Stimulated activated CD8-positive, alpha-beta memory T cell treated with anti-CD3 and anti-CD28 coated beads, Interleukin-2, amount 100 ng/mL, for 48 hours (primary cell): ENCODE data around the gene EPO.
"Not testable (repeated sequence)": the region's sequence is repeated elsewhere in the genome, so short reads cannot be mapped to it uniquely, and the experiment has no call there.

Experiments
- DNase-seq, 2 donors: peaks; one replicate each; pipeline ENCODE4 v3.0.0-alpha.2; 2020; ENCODE audit warnings: low read depth in 2 of 2

Gene EPO

DNA sequence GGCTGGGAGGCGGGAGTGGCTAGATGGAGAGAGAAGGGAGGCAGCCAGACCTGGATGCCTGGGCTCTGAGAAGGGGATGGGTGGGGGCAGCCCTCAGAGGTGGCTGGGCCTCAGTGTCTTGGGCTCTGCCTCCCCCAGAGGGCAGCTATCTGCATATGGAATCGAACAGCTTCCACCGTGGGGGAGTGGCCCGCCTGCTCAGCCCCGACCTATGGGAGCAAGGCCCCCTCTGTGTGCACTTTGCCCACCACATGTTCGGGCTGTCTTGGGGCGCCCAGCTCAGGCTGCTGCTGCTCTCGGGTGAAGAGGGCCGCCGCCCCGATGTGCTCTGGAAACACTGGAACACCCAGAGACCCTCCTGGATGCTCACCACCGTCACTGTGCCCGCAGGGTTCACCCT, 16.4 kb downstream of the EPO start:
- DNase-seq: no peak

DNA sequence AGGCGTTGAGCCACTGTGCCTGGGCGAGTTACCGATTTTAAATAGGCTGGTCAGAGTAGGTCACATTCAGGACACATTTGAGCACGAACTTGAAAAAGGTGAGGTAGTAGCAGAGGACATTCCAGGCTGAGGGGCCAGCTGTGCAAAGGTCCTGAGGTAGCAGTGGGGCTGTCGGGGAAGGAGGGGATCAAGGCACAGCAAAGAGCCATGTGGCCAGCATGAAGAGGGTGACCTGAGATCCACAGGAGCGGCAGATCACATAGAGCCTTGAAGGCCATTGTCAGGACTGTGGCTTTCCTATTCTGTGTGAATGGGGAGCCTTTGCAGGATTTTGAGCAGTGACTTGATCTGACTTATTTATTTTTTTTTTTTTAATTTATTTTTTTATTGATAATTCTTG, 19.7 kb downstream of the EPO start:
- DNase-seq: no peak

DNA sequence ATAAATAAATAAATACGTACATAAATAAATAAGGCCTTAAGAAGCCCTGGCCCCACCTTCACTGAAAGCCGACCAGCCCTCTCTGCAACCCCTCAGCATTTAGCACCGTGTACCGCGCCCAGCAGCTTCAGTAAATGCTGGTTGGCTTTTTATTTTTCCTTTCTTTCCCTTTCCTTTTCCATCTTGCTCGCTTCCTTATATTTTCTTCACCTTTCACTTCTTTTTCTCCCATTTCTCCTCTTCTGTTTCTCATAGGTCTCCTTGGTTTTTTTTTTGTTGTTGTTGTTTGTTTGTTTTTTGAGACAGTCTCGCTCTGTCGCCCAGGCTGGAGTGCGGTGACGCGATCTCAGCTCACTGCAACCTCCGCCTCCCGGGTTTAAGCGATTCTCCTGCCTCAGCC, 24.3 kb downstream of the EPO start:
- no peak for DNase-seq

DNA sequence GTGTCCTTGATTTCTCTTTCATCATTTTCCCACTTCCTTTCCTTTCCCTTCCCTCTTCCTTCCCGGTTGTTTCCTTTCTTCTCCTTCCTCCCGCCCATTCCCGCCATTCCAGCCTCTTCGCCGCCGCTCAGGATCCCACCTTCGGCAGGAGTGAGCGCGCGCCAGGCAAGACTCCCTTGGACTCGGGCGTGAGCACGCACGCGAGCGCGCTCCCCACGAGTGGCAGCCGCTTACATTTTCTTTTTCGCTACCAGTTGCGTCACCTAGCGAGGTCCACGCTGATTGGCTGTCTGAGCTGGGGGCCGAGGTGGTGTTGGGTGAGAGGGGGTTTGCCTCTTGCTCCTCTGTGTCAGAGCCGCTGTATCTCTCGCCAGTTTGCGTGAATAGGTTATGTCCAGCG, 24.9 kb downstream of the EPO start:
- DNase-seq: no peak

DNA sequence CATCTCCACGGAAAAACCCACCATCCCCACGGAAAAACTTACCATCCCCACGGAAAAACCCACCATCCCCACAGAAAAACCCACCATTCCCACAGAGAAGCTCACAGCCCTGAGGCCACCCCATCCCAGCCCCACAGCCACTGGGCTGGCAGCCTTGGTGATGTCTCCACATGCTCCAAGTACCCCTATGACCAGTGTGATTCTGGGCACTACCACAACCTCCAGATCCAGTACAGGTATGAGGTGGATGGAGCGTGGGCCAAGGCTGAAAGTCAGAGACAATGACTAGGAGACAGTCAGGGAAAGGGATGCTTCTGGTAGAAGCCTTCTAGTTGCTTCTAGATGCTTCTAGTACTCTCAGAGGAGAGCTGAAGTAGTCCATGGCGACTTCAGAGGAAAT, 32.7 kb downstream of the EPO start:
- DNase-seq: no peak

DNA sequence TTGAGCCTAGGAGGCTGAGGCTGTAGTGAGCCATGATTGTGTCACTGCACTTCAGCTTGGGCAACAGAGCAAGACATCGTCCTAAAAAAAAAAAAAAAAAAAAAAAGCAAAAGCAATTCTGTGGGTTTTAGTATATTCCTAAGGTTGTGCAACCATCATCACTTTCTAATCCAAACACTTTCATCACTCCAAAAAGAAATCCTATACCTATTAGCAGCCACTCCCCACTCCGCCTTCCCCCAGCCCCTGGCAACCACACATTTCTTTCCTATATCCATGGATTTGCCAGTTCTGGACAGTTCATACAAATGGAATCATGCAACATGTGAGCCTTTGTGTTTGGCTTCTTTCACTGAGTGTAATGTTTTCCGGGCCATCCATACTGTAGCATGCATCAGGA, 33.5 kb downstream of the EPO start:
- no peak for DNase-seq

DNA sequence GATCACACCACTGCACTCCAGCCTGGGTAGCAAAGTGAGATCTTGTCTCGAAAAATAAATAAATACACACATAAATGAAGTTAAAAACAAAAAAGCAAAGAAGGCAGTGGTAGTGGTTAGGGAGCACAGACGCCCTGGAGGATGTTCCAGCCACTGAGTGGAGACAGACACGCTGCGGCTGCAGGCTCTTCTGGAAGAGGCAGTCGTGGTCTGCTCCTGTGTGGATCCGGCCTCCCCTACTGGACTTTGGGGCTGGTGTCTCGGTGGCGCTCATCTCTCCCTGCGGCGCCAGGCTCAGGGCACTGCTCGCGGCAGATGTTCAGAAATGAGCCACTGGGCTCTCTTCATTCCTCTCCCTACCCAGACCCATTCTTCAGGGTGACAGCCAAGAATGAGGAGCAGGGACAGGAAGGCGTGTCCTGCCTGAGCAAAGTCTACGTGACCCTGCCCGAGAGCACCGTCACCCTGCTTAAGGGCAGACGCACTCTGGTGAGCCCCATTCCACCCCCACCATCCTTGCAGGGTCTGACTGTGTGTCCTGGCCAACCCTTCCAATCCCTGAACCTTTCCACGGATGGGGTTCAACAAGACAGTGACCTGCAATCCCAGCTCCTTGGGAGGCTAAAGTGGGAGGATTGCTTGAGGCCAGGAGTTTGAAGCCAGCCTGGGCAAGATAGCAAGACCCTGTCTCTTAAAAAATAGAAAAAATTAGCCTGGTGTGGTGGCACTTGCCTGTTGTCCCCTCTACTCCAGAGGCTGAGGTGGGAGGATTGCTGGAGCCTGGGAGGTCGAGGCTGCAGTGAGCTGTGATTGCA, 39.3 kb downstream of the EPO start:
- no peak for DNase-seq

DNA sequence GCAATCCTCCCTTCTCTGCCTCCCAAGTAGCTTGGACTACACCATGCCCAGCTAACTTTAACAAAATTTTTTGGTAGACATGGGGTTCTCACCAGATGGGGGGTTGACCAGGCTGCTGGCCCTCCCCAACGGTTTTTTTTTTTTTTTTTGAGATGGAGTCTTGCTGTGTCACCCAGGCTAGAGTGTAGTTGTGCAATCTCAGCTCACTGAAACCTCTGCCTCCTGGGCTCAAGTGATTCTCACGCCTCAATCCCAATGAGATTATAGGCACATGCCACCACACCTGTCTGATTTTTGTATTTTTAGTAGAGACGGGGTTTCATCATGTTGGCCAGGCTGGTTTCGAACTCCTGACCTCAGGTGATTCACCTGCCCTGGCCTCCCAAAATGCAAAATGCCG, 42.6 kb downstream of the EPO start:
- DNase-seq: not testable (repeated sequence)

DNA sequence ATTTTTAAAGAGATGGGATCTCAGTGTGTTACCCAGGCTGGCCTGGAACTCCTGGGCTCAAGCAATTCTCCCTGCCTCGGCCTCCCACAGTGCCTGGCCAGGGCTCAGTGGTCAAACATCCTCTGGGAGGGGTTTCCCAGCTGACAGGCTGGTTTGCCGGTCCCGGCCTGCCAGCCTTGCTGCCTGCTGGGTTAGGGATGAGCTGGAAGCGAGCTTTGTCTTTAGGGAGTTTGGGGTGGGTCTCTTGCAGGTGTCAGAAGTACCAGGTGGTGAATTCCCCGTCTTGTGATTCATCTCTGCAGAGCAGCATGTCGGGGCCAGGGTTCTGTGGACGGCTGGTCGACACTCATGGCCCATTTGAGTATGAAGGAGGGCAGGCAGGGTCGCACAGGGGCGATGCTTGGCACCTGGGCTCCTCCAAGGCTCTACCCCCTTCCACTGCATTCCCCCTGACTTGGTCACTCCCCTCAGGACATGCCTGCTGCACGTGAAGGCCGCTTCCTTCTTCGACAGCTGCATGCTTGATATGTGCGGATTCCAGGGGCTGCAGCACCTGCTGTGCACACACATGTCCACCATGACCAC, 43.4 kb downstream of the EPO start:
- no peak for DNase-seq

DNA sequence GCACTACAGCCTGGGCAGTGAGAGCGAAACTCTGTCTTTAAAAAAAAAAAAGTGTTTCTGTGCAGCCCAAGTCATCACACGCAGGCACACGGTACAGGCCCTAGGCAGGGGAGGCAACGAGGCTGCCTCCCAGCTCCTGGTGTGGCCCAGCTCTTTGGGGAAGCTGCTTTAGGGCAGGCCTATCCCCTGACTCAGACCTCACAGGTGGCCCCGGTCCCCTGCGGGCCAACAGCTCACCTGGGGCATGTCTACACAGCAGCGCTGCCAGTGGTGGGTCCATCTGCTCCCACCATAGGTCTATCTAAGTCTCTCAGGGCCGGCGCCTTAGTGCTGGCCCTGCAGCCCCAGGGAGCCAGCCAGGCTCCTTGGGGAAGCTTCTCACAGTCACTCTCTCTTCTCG, 44.6 kb downstream of the EPO start:
- DNase-seq: no peak

DNA sequence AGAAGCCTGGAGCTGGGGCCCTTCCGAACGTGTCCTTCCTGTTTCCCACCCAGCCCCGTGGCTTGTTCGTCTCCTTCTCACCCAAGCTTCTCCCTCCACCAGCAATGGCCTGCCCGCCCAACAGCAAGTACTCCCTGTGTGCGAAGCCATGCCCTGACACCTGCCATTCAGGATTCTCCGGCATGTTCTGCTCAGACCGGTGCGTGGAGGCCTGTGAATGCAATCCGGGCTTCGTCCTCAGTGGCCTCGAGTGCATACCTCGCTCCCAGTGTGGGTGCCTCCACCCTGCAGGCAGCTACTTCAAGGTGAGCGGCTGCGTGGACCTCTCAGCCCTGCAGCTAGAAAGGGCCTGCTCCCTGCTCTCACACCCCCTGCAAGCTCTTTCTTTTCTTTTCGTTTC, 45.0 kb downstream of the EPO start:
- DNase-seq: no peak

DNA sequence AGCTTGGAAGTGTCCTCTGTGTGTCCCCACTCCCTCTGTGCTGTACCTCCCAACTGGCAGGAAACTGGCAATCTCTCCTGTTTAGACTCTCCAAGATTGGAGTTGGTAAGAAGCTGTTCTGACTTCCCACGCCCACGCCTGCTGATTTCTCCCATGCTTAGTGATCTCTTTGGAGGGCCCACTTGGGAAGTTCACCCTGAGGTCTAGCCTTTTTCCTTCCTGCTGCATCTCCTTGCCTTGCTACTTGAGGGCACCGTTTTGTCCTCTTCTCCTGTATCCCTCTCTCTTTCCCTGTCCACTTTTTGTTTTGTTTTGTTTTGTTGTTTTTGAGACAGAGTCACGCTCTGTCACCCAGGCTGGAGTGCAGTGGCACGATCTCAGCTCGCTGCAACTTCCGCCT, 48.5 kb downstream of the EPO start:
- no peak for DNase-seq
